ENCODE measurements around the gene ALK.
A peak's percentile ranks its signal among the peaks of the same experiment; 100 is the strongest.

Gene ALK

GRCh38 chr2:29273004-29273684 lies 648.2 kb downstream of the ALK start:
- Histone ChIP-seq H3K27me3 (no peaks in the 10 kb centered on the region), H3K4me3 (no peak overlapping the region), H3K4me1 (peaks cover 16% of the 10 kb centered on the region), H3K9ac (no peak overlapping the region), H3K27ac (no peak overlapping the region), H3K4me2 (no peak overlapping the region; the same call in 1 of the 2 replicates), H4K20me1 (no peaks in the 10 kb centered on the region), H3K9me3 (no peaks in the 10 kb centered on the region), H3K36me3 (no peaks in the 10 kb centered on the region)
- TF ChIP-seq Cebpa-rat (IDR thresholded peaks at IDR 0.05) = no peak

GRCh38 chr2:29272311-29272710 lies 649.1 kb downstream of the ALK start:
- Histone ChIP-seq H3K4me3 (no peak overlapping the region), H3K27ac (no peak overlapping the region), H3K4me1 (peaks cover 16% of the 10 kb centered on the region), H3K36me3 (no peaks in the 10 kb centered on the region), H3K9me3 (no peaks in the 10 kb centered on the region), H3K9ac (no peak overlapping the region), H3K4me2 (no peak overlapping the region), H3K27me3 (no peaks in the 10 kb centered on the region), H4K20me1 (no peaks in the 10 kb centered on the region)
- no peak for TF ChIP-seq Cebpa-rat (IDR thresholded peaks at IDR 0.05)

- H3K4me3 ChIP-seq = no peak overlapping the region
- no peak overlapping the region for H3K27ac ChIP-seq
- H4K20me1 ChIP-seq = no peaks in the 10 kb centered on the region
- no peak overlapping the region for H3K4me2 ChIP-seq
- H3K9ac ChIP-seq = no peak overlapping the region
- H3K27me3 ChIP-seq = no peaks in the 10 kb centered on the region
- H3K36me3 ChIP-seq = no peaks in the 10 kb centered on the region
- TF ChIP-seq Cebpa-rat (IDR thresholded peaks at IDR 0.05) = no peak
- H3K4me1 ChIP-seq = peaks cover 16% of the 10 kb centered on the region
- no peaks in the 10 kb centered on the region for H3K9me3 ChIP-seq
These were observed 650.7 kb downstream of the ALK start for GRCh38 chr2:29270701-29271121.

GRCh38 chr2:29269765-29270109 lies 651.6 kb downstream of the ALK start:
- peaks cover 16% of the 10 kb centered on the region for H3K4me1 ChIP-seq

GRCh38 chr2:29269095-29269764 lies 652.2 kb downstream of the ALK start:
- Histone ChIP-seq H3K9me3 (no peaks in the 10 kb centered on the region), H4K20me1 (no peaks in the 10 kb centered on the region), H3K27me3 (no peaks in the 10 kb centered on the region), H3K4me1 (peaks cover 16% of the 10 kb centered on the region), H3K4me3 (no peak overlapping the region), H3K9ac (no peak overlapping the region), H3K36me3 (no peaks in the 10 kb centered on the region), H3K4me2 (peak overlapping the region; percentile 8; the same call in 1 of the 2 replicates), H3K27ac (no peak overlapping the region)
- TF ChIP-seq Cebpa-rat (IDR thresholded peaks at IDR 0.05) = no peak

More at GRCh38 chr2:29269765-29270109, 651.6 kb downstream of the ALK start:
- Histone ChIP-seq H4K20me1 (no peaks in the 10 kb centered on the region), H3K9me3 (no peaks in the 10 kb centered on the region), H3K27me3 (no peaks in the 10 kb centered on the region), H3K36me3 (no peaks in the 10 kb centered on the region), H3K4me2 (peak overlapping the region; percentile 8; the same call in 1 of the 2 replicates), H3K27ac (no peak overlapping the region), H3K9ac (no peak overlapping the region), H3K4me3 (no peak overlapping the region)
- no peak for TF ChIP-seq Cebpa-rat (IDR thresholded peaks at IDR 0.05)

- TF ChIP-seq Cebpa-rat (IDR thresholded peaks at IDR 0.05) = no peak
- Histone ChIP-seq H3K36me3 (no peaks in the 10 kb centered on the region), H3K9ac (no peak overlapping the region), H3K27me3 (no peaks in the 10 kb centered on the region), H3K4me1 (peaks cover 16% of the 10 kb centered on the region), H3K4me3 (no peak overlapping the region), H3K9me3 (no peaks in the 10 kb centered on the region), H3K4me2 (no peak overlapping the region), H4K20me1 (no peaks in the 10 kb centered on the region), H3K27ac (no peak overlapping the region)
These were observed 653.7 kb downstream of the ALK start for GRCh38 chr2:29267720-29268119.

- Histone ChIP-seq H3K9ac (no peak overlapping the region), H3K36me3 (no peaks in the 10 kb centered on the region), H3K27ac (no peak overlapping the region), H3K9me3 (no peaks in the 10 kb centered on the region), H4K20me1 (no peaks in the 10 kb centered on the region), H3K4me3 (no peak overlapping the region), H3K4me1 (peaks cover 16% of the 10 kb centered on the region), H3K4me2 (no peak overlapping the region), H3K27me3 (no peaks in the 10 kb centered on the region)
- no peak for TF ChIP-seq Cebpa-rat (IDR thresholded peaks at IDR 0.05)
These were observed 657.5 kb downstream of the ALK start for GRCh38 chr2:29263886-29264285.

GRCh38 chr2:29262681-29263260 lies 658.6 kb downstream of the ALK start:
- Histone ChIP-seq H3K4me1 (peaks cover 16% of the 10 kb centered on the region), H4K20me1 (no peaks in the 10 kb centered on the region), H3K27me3 (no peaks in the 10 kb centered on the region), H3K4me3 (no peak overlapping the region), H3K27ac (no peak overlapping the region), H3K36me3 (no peaks in the 10 kb centered on the region), H3K4me2 (peak overlapping the region; percentile 74), H3K9me3 (no peaks in the 10 kb centered on the region), H3K9ac (no peak overlapping the region)
- no peak for TF ChIP-seq Cebpa-rat (IDR thresholded peaks at IDR 0.05)

- H3K36me3 ChIP-seq = no peaks in the 10 kb centered on the region
- H3K9me3 ChIP-seq = no peaks in the 10 kb centered on the region
- peaks cover 22% of the 10 kb centered on the region for H3K4me1 ChIP-seq
- H3K4me3 ChIP-seq = no peak overlapping the region
- H3K9ac ChIP-seq = no peak overlapping the region
- H3K27ac ChIP-seq = no peak overlapping the region
- H3K27me3 ChIP-seq = no peaks in the 10 kb centered on the region
- no peak overlapping the region for H3K4me2 ChIP-seq
- no peaks in the 10 kb centered on the region for H4K20me1 ChIP-seq
- no peak for TF ChIP-seq Cebpa-rat (IDR thresholded peaks at IDR 0.05)
These were observed 660.4 kb downstream of the ALK start for GRCh38 chr2:29261003-29261402.

GRCh38 chr2:29260142-29260772 lies 661.1 kb downstream of the ALK start:
- Histone ChIP-seq H3K4me1 (peaks cover 22% of the 10 kb centered on the region), H3K4me3 (no peak overlapping the region), H3K9me3 (no peaks in the 10 kb centered on the region), H4K20me1 (no peaks in the 10 kb centered on the region), H3K9ac (no peak overlapping the region), H3K36me3 (no peaks in the 10 kb centered on the region), H3K4me2 (no peak overlapping the region), H3K27ac (no peak overlapping the region), H3K27me3 (no peaks in the 10 kb centered on the region)
- no peak for TF ChIP-seq Cebpa-rat (IDR thresholded peaks at IDR 0.05)

Data from BLaER1 (cell line).